ENCODE data around the gene RAD51B. TPM values are rescaled to one million over a fixed set of nuclear protein-coding genes. Genes with fewer than 3 reads are reported as not detected.

RAD51B gene
- total RNA-seq, 2 donors from 2014 or later: 22.8 to 33.8 TPM

DNA sequence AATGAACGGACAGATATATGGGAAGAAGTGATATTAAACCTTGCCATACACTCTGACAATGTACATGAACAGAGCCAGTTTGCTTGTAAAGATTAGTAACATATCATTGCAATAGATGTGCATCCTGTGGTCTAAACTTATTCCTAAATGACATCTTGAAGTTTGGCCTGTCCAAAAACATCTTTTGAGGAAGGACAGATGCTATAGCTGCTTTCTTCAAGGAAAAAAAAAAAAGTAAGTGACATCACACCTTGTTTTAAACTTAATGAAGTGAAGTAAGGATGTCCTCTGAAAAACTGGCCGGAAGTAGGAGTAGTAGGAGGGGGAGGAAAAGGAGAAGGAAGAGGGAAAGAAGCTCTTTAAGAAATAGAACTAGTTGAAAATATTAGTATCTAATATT, 132.8 kb downstream of the RAD51B start:
- Mint-ChIP-seq H3K4me3 (no peak overlapping the region), H3K27ac (no peak overlapping the region), H3K27me3 (ENCODE audit: insufficient read depth) (no peaks in the 10 kb centered on the region), H3K36me3 (ENCODE audit: low read depth) (peaks cover 3% of the 10 kb centered on the region), H3K4me1 (no peaks in the 10 kb centered on the region), H3K9me3 (peaks cover 12% of the 10 kb centered on the region)
- TF ChIP-seq CTCF (conservative IDR thresholded peaks at IDR 0.05): no peak
- Histone ChIP-seq H3K27ac (ENCODE audit: low read depth, low read length) (no peak overlapping the region), H3K4me3 (ENCODE audit: low read length) (no peak overlapping the region), H3K4me1 (ENCODE audit: control insufficient read depth, insufficient read depth, low read length) (no peaks in the 10 kb centered on the region), H3K27me3 (ENCODE audit: control insufficient read depth, insufficient read depth, low read length, poor library complexity, severe bottlenecking) (no peaks in the 10 kb centered on the region), H3K9ac (ENCODE audit: extremely low read depth, low read length, poor library complexity, severe bottlenecking) (no peak overlapping the region), H3K36me3 (ENCODE audit: control insufficient read depth, insufficient read depth, low read length) (no peaks in the 10 kb centered on the region), H3K9me3 (ENCODE audit: control insufficient read depth, low read length) (peaks cover 13% of the 10 kb centered on the region)
- 92% methylated on average over 2 of the region's 2 CpGs; no CpG with 5 or more reads in 1 of the 2 experiments for WGBS, 2 experiments (ENCODE audit: insufficient coverage in 1 of 2, insufficient read length in 1 of 2)
- no peak for DNase-seq

- Mint-ChIP-seq H3K27me3 (ENCODE audit: insufficient read depth) (no peaks in the 10 kb centered on the region), H3K27ac (no peak overlapping the region), H3K4me1 (no peaks in the 10 kb centered on the region), H3K36me3 (ENCODE audit: low read depth) (peaks cover 3% of the 10 kb centered on the region), H3K9me3 (peaks cover 12% of the 10 kb centered on the region), H3K4me3 (no peak overlapping the region)
- DNase-seq: no peak
- Histone ChIP-seq H3K9me3 (ENCODE audit: control insufficient read depth, low read length) (peaks cover 13% of the 10 kb centered on the region), H3K4me3 (ENCODE audit: low read length) (no peak overlapping the region), H3K27ac (ENCODE audit: low read depth, low read length) (no peak overlapping the region), H3K36me3 (ENCODE audit: control insufficient read depth, insufficient read depth, low read length) (no peaks in the 10 kb centered on the region), H3K27me3 (ENCODE audit: control insufficient read depth, insufficient read depth, low read length, poor library complexity, severe bottlenecking) (no peaks in the 10 kb centered on the region), H3K9ac (ENCODE audit: extremely low read depth, low read length, poor library complexity, severe bottlenecking) (no peak overlapping the region), H3K4me1 (ENCODE audit: control insufficient read depth, insufficient read depth, low read length) (no peaks in the 10 kb centered on the region)
- no peak for TF ChIP-seq CTCF (conservative IDR thresholded peaks at IDR 0.05)
Measured at GRCh38 chr14:67952786-67953185, 133.2 kb downstream of the RAD51B start.

DNA sequence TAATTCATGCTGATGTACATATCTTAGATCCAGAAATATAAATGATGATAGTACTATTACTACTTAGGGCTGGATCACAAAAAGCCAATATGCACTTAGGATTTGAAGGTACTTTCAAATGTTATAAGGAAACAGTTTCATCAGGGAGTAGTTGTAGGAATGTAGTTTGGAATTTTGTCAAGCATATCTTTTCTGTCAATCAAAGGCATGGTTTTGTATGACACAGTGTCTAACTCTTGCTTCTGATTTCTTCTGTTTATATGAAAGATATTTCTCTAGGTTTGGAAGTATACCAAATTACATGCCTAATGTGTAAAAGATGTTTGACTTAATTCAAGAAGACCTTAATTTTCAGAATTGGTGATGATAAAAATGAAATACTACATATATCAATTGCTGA, 135.7 kb downstream of the RAD51B start:
- no peak overlapping the region for H3K27ac Mint-ChIP-seq
- H3K9ac ChIP-seq (ENCODE audit: extremely low read depth, low read length, poor library complexity, severe bottlenecking): no peak overlapping the region
- H3K4me1 ChIP-seq (ENCODE audit: control insufficient read depth, insufficient read depth, low read length): no peaks in the 10 kb centered on the region
- H3K36me3 ChIP-seq (ENCODE audit: control insufficient read depth, insufficient read depth, low read length): no peaks in the 10 kb centered on the region
- no peak overlapping the region for H3K4me3 ChIP-seq (ENCODE audit: low read length)
- no peaks in the 10 kb centered on the region for H3K27me3 ChIP-seq (ENCODE audit: control insufficient read depth, insufficient read depth, low read length, poor library complexity, severe bottlenecking)
- H3K9me3 ChIP-seq (ENCODE audit: control insufficient read depth, low read length): peaks cover 3% of the 10 kb centered on the region
- no peak for TF ChIP-seq CTCF (conservative IDR thresholded peaks at IDR 0.05)
- H3K27ac ChIP-seq (ENCODE audit: low read depth, low read length): no peak overlapping the region
- no peak overlapping the region for H3K4me3 Mint-ChIP-seq
- no peaks in the 10 kb centered on the region for H3K27me3 Mint-ChIP-seq (ENCODE audit: insufficient read depth)
- no peaks in the 10 kb centered on the region for H3K9me3 Mint-ChIP-seq
- H3K4me1 Mint-ChIP-seq: no peaks in the 10 kb centered on the region
- H3K36me3 Mint-ChIP-seq (ENCODE audit: low read depth): no peaks in the 10 kb centered on the region
- DNase-seq: no peak

All from endodermal cell (in vitro differentiated cells).